NCI-H748 treated with DMSO at 0.1 percent for 48 hours (cell line): ENCODE results near the gene TTC31.
A peak's percentile ranks its signal among the peaks of the same experiment; 100 is the strongest.

Source experiments
- DNase-seq: peaks from one replicate; lab custom pipeline; 2025; lab: John Stamatoyannopoulos, UW

TTC31 gene

DNA sequence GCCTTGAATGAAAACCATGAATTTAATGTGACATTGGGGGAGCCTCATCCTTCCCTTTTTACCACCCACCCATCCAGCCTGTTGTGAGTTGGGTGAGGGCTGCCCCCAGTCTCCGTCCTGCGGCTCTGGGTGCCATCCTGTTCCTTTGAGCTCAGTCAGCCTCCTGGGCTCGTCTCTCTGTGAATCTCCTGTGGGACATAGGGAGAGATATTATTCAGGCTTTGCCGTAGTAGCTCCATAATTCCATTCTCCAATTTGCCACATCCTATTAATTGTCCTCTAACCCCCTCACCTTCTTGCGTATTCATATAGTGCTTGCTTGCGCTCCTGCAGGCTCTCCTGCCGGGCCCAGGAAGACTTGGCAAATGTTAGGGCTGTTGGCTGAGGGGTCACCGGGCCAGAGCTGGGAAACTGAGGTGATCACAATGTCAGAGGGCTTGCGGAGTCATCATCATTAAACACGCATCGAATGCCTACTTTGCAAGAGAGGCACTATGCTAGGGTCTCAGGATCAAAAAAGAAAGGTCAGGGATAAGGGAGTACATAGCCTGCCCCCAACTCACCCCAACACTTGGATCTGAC lies 43.9 kb downstream of the TTC31 start:
- DNase-seq = no peak

DNA sequence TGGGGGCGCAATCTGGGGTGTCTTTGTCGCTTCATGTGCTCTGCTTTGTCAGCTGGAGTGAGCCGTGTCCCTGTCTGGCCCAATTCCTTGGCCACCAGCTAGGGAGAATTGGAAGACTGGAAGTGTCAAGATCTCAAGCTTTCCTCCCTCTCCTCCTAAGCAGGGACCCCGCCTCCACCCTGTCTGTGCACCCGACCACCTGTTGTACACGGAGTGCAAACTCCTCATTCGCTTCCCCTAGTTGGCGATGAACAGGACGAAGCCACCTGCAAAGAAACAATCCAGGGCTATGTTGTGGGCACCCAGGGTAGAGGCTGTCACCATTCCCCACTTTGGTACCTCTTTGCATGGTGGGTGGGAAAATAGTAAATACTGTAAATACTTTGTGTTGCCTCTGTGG lies 44.9 kb downstream of the TTC31 start:
- DNase-seq = no peak

DNA sequence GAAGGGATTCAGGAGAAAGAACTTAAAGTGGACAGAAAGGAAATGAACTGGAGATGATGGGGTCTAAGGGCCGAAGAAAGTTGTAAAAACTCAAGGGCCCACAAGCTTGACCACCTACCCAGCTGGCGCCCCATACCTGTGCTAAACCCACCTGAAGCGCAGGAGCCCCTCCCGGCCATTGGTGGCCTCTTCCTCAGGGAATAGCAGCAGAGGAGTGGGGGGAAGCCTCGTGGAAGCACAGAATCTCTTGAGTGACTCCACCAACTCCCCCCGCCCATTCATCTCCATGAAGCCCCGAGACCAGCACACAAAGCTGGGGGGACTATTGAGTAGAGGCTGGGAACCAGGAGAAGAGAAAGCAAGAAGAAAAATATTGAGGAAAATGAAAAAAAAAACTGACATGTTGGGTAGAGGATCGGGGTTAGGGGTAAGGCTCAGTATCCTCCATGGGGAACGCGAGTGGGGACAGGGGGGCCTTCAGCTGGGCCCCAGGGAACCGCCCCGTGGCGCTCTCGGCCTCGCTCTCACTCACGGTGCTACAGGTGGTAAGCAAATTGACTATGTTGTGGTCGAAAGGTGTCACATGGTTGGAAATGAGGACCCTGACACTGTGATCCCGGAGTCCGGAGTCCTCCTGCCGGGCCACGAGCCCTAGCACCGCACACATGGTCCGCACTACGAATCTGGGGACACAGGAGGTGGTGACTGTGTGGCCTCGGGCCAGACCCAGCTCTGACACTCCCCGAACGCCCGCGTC lies 45.9 kb downstream of the TTC31 start:
- no peak for DNase-seq

DNA sequence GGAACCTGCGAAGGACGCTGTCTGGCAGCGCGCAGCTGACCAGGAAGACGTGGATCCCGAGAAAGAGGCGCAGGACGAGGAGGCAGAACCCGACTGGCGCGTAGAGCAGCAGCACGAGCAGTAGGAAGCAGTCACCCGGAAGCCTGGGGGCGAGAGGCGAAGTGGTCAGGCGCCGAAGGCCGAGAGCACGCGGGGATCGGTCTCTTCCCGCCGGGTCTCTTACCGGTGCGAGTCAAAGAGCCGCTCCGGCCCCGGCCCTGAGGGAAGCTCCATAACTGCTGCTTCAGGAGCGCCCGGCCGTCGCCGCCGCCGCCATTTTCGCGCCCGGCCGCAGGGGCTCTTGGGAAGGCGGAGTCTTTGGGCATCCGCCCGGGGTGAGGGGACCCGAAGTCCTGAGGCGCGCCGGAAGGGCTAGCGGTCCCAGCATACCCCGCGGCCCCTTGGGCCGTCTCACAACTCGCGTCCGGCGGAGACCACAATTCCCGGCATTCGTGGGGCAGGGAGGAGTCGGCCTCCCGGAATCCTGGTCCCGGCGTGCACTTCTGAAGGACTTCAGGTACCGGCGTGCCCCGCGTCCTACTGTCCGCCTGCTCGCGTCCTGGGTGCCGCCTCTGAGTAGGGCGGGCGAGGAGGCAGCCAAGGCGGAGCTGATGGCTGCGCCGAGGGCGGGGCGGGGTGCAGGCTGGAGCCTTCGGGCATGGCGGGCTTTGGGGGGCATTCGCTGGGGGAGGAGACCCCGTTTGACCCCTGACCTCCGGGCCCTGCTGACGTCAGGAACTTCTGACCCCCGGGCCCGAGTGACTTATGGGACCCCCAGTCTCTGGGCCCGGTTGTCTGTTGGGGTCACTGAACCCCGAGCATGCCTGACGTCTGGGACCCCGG lies 46.7 kb downstream of the TTC31 start, which contains the start of the genes AUP1 and HTRA2:
Gene AUP1, minus strand, starts transcription at position 350 of the 882 bp plus-strand sequence. Its CDS starts 77 bp downstream, at position 273.
Gene HTRA2, plus strand, starts transcription at position 577 of the 882 bp plus-strand sequence. Its CDS starts 74 bp downstream, at position 651.
- DNase-seq = peak; percentile 72

DNA sequence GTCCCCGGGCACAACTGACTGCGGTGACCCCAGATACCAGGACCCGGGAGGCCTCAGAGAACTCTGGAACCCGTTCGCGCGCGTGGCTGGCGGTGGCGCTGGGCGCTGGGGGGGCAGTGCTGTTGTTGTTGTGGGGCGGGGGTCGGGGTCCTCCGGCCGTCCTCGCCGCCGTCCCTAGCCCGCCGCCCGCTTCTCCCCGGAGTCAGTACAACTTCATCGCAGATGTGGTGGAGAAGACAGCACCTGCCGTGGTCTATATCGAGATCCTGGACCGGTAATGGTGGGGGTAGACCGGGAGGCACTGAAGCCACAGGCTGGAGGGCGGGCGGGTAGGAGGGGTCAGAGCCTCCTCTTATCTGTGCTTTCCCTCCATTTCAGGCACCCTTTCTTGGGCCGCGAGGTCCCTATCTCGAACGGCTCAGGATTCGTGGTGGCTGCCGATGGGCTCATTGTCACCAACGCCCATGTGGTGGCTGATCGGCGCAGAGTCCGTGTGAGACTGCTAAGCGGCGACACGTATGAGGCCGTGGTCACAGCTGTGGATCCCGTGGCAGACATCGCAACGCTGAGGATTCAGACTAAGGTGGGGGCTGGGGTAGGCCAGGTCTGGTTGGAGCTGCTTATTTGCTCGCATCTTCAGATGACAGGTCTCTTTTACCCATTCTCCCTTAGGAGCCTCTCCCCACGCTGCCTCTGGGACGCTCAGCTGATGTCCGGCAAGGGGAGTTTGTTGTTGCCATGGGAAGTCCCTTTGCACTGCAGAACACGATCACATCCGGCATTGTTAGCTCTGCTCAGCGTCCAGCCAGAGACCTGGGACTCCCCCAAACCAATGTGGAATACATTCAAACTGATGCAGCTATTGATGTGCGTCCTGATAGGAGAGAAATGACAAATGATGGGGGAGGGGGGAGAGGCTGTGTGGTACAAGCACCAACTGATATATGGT lies 47.6 kb downstream of the TTC31 start:
- no peak for DNase-seq

DNA sequence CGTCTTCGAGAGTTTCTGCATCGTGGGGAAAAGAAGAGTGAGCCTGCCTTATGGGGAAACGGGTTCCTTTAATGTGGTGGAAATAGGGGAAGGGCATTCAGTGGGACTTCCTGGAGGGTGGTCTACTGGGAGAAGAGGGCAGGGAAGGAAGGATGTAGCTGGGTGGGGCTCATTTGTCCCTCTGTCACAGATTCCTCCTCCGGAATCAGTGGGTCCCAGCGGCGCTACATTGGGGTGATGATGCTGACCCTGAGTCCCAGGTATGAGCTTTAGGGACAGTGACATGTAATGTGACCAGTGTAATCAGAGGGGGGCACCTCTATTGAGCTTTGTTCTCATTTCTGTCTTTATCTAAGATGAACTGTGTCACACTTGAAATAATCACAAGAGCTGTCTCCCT lies 48.8 kb downstream of the TTC31 start:
- no peak for DNase-seq

DNA sequence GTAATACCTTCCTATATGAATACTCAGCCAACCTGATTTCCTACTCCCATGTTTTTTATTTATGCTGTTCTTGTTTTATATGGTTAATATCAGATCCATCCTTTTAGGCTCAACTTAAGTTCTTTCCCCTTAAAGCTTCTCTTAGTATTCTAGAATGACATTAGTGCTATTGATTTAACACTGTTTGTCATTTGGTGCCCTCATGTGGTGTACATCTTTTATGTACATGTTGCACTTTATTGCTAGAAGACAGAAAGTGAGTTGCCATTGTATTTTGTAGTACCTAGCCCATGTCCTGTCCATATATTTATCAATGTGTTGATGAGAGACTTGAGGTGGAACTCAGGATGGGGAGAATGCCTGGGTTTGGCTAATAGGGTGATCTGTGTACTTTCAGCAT lies 49.3 kb downstream of the TTC31 start:
- DNase-seq = peak; percentile 8

DNA sequence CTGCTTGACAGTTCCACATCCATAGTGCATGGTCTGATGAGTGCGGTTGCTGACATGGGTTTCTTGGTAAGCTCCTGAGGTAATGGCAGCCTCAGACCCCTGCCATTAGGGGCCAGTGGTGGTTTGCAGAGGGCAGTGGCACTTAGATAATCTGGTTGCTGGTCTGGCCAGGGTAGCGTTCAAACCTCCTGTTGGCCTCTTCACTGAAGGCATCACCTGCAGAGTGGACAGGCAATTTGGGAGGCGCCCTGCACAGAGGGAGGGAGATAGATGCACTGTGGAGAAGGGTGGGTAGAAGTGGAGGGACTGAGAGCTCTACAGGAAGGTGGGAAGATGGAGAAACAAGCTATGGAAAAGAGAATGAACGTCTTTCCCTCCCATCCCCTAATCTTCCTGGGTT lies 50.6 kb downstream of the TTC31 start:
- no peak for DNase-seq

DNA sequence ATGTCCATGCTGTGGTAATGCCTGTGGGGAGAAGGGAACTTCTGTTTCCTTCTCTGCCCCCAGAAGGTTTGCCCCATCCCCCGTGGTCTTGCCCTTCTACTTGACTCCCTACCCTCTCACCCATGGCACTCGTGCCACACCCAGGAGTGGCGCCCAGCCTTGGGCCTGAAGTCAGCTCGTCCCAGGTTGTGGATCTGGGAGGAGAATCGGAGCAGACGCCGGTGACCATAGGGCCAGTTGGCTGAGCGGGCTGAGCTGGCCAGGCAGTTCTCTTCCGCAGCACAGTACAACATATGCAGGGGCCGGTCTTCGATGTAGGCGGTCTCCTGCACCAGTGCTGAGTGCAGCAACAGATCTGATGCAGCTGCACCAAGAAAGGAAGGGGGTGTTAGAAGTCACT lies 51.5 kb downstream of the TTC31 start:
- DNase-seq = no peak

DNA sequence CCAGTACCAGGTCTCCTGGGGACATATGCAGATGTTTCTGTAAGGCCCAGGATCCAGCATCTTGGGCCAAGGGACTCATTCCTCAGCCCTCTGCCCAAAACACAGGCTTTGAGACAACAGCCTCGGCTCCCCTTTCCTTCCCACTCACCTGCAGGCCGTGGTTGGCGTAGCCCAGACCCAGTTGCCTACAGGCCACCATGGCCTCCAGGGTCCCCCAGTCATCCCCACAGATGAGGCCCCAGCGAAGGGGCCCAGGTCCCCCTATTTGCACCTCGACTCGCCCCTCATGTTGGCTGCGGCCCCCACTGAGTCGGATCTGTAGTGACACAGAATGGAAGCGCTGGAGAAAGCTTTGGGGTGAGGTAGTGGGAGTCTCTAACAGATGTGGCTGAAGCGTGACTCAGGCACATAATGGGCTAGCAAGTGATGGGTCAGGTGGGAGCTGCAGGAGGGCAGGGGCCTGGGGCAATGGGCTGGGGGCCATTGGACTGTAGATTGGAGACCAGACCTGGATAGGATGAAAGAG lies 52.6 kb downstream of the TTC31 start:
- DNase-seq = no peak

DNA sequence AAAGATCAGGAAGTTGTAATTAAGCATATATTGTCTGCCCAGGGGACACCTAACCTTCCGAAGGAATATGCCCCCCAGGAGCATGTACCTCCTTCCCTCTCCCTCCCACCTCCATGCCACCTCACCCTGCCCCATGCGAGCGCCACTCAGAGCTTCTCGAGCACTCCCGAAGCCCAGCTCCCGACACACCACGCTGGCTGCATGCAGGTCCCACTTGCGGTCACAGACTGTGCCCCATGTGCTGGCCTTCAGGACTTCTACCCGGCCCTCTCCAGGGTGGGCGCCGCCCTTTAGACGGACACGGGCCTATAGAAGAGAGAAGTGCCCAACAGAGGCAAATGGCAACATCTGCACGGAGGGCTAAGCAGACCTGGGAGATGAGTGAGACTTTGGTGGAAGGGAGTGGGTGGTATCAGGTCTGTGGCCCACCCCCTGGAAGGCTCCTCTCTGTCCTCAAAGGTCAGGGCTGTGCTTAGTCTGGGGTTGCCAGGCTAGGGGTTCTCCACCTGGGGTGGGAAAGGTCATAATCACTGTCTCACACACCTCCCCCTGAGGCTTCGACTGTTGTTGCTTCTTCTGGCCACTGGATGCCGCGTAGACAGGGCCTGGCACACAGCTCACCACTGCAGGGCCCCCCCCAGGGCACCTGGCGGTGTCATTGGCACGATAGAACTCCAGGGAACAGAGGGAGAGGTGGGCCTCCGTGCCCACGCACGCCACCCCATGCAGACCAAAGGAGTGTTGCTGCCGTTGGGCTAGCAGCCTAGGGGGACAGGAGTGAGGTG lies 53.5 kb downstream of the TTC31 start:
- no peak for DNase-seq

DNA sequence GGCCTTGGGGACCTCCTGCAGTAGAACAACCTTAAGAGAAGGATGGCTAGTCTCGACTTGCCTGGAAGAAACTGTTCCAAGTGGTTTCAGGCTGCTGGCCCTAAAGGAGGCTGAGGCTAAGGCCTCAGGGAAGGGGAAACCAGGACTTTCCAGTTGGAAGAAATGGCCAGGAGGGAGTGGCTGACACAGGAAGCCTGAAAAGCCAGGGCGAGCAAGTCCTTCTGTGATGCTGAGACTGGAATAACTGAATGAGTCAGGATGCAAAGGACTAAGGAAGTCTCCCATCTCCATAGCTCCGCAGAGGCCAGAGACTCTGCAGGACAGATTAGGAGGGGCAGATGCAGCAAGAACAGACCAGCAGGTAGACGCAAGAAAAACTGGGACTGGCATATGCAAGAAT lies 54.3 kb downstream of the TTC31 start:
- DNase-seq = no peak

DNA sequence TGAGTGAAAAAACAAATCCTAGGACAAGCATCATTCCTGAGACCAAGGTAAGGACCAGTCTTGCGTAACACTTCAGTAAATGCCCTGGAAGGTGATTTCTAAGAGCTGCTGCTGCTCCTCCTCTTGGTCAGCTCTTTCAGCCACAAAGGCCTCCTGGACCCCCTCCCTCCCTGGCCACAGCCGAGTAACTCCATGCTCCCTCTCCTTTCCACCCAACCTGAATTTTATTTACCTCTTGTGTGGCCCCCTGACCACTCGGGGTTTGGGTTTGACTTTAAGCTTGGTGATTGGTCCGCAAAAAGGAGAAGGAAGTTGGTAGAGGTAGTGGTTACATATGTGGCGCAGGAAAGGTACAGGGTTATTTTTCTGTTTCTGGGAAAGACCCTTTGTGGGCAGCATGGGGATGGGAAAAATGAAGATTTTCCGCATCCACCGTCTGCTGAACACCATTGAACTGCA lies 56.0 kb downstream of the TTC31 start:
- DNase-seq = no peak

DNA sequence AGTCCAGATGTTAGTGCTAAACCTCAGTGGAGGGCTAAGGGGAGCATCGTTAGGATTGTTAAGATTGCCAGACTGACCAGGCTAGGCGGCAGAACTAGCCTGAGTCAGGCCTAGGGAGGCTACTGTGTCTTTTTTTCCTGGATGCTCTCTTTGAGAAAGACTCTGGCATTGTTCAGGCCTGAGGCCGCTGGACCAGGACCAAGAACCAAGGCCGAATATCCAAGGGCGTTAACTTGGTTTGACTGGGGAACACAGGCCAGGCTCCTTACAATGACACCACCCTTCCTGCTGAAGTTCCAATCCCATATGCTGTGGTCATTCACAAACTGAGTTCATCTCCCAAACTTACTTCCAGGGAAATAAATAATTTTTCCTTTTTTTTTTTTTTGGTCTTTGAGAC lies 57.4 kb downstream of the TTC31 start:
- DNase-seq = no peak

DNA sequence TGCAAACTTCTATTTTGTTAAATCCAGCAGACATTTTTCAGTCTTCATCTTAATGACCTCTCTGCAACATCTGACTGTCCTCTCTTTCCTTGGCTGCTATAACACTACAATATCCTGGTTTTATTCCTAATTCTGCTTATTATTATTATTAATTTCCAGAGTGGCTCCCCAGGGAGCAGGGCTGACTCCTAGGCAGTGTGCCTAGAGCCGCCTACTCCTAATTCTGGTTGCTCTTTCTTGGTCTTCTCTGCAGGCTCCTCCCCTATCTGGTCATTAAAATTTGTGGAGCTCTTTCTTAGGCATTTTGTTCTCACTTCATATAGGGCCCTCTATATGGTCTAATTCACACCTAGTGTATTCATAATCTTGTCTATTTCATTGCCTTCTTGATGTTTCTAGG lies 60.1 kb downstream of the TTC31 start:
- no peak for DNase-seq
